IMR-90 (cell line): Measurements from ENCODE around the gene RPL10. TPM values are rescaled to one million over a fixed set of nuclear protein-coding genes. Genes with fewer than 3 reads are reported as not detected.

Experiments used
- ATAC-seq: fragments of 200-7000 bp; cut with Tn5 transposase; 2 replicates; pipeline ENCODE4 v1.9.1; 2020; ENCODE audit warnings: low read depth, mild to moderate bottlenecking, moderate library complexity
- BruUV-seq: library from RNA; stranded (reverse); fragments of 400-500 nt; replicated peaks from 2 replicates; lab custom pipeline; 2021; lab: Mats Ljungman, UMichigan
- CTCF ChIA-PET: fragments of 300-600 bp; formaldehyde crosslinking; extraction: SDS; loops from one replicate; lab custom pipeline; 2021; ENCODE audit warnings: antibody characterized with exemption; lab: Yijun Ruan, JAX
- POLR2A ChIA-PET: fragments of 300-600 bp; sonication (Branson Sonifier 250); formaldehyde crosslinking; loops from one replicate; lab custom pipeline; 2022; ENCODE audit warnings: antibody characterized with exemption; ENCODE audit not compliant: unreplicated experiment; lab: Charles Lee
- DNase-seq: peaks from one replicate; pipeline ENCODE4 v3.0.0; 2013
- H2AFZ ChIP-seq: replicated peaks from 2 replicates; pipeline ENCODE3; 2013; ENCODE audit warnings: low read length, mild to moderate bottlenecking; ENCODE audit not compliant: poor library complexity
- H2AK5ac ChIP-seq: 2 replicates; pipeline ENCODE4 v1.6.1; 2013; ENCODE audit warnings: low read depth, low read length, inconsistent platforms
- H2AK9ac ChIP-seq: replicated peaks from 2 replicates; pipeline ENCODE3; 2013; ENCODE audit warnings: mild to moderate bottlenecking, low read depth, low read length, moderate library complexity; ENCODE audit not compliant: poor library complexity
- H2BK120ac ChIP-seq: 2 replicates; pipeline ENCODE4 v1.6.1; 2013; ENCODE audit warnings: low read depth, low read length, inconsistent platforms
- H2BK15ac ChIP-seq: 3 replicates; pipeline ENCODE4 v1.6.1; 2013; ENCODE audit warnings: low read depth, low read length, inconsistent platforms
- H2BK20ac ChIP-seq: 2 replicates; pipeline ENCODE4 v1.6.1; 2013; ENCODE audit warnings: low read depth, mild to moderate bottlenecking, inconsistent platforms, low read length, moderate library complexity
- H2BK5ac ChIP-seq: 2 replicates; pipeline ENCODE4 v1.6.1; 2013; ENCODE audit warnings: mild to moderate bottlenecking, low read depth, low read length, inconsistent platforms; ENCODE audit not compliant: poor library complexity, severe bottlenecking
- H3K14ac ChIP-seq: replicated peaks from 2 replicates; pipeline ENCODE4 v1.6.1; 2013; ENCODE audit warnings: low read depth, low read length, inconsistent platforms
- H3K18ac ChIP-seq: 2 replicates; pipeline ENCODE4 v1.6.1; 2013; ENCODE audit warnings: low read depth, low read length, control low read depth
- H3K23ac ChIP-seq: 2 replicates; pipeline ENCODE4 v1.6.1; 2013; ENCODE audit warnings: low read depth, low read length, inconsistent platforms
- H3K27ac ChIP-seq: 2 replicates; pipeline ENCODE4 v1.5.1; 2013; ENCODE audit warnings: mild to moderate bottlenecking, control low read depth, low read length; ENCODE audit not compliant: insufficient read depth
- H3K27me3 ChIP-seq: 2 replicates; pipeline ENCODE4 v1.6.1; 2013; ENCODE audit warnings: low read length; ENCODE audit not compliant: control insufficient read depth, insufficient read depth
- H3K36me3 ChIP-seq: 2 replicates; pipeline ENCODE4 v1.6.1; 2013; ENCODE audit warnings: low read length, mixed read lengths; ENCODE audit not compliant: control insufficient read depth, insufficient read depth
- H3K4ac ChIP-seq: 2 replicates; pipeline ENCODE4 v1.6.1; 2013; ENCODE audit warnings: low read depth, low read length, inconsistent platforms
- H3K4me1 ChIP-seq: 2 replicates; pipeline ENCODE4 v1.6.1; 2013; ENCODE audit warnings: low read length, mixed read lengths; ENCODE audit not compliant: control insufficient read depth, insufficient read depth
- H3K4me2 ChIP-seq: 2 replicates; pipeline ENCODE4 v1.6.1; 2013; ENCODE audit warnings: low read depth, mild to moderate bottlenecking, control low read depth, low read length, moderate library complexity
- H3K4me3 ChIP-seq: 2 replicates; pipeline ENCODE4 v1.5.1; 2013; ENCODE audit warnings: low read depth, mild to moderate bottlenecking, control low read depth, low read length, moderate library complexity; ENCODE audit not compliant: insufficient read depth
- H3K56ac ChIP-seq: 2 replicates; pipeline ENCODE4 v1.6.1; 2013; ENCODE audit warnings: low read length, inconsistent platforms; ENCODE audit not compliant: insufficient read depth; ENCODE audit errors: extremely low read depth
- H3K79me1 ChIP-seq, 2 experiments: 2 replicates each; pipeline ENCODE4 v1.6.1; 2013; ENCODE audit warnings: low read length in 2 of 2, inconsistent platforms in 1 of 2, low read depth in 1 of 2
- H3K9ac ChIP-seq: 2 replicates; pipeline ENCODE4 v1.6.1; 2013; ENCODE audit warnings: low read depth, low read length, control low read depth
- H3K9me1 ChIP-seq: 2 replicates; pipeline ENCODE4 v1.6.1; 2013; ENCODE audit warnings: low read length, inconsistent platforms; ENCODE audit not compliant: insufficient read depth
- H3K9me3 ChIP-seq: 2 replicates; pipeline ENCODE4 v1.6.1; 2013; ENCODE audit warnings: low read length; ENCODE audit not compliant: control insufficient read depth, insufficient read depth
- H4K20me1 ChIP-seq: 2 replicates; pipeline ENCODE4 v1.6.1; 2013; ENCODE audit warnings: low read length, inconsistent platforms; ENCODE audit not compliant: insufficient read depth
- H4K5ac ChIP-seq: 2 replicates; pipeline ENCODE4 v1.6.1; 2013; ENCODE audit warnings: mild to moderate bottlenecking, low read depth, low read length, control low read depth
- H4K8ac ChIP-seq, 2 experiments: 2 replicates each; pipeline ENCODE4 v1.6.1; 2013; ENCODE audit warnings: low read depth in 2 of 2, low read length in 2 of 2, control low read depth in 1 of 2, inconsistent platforms in 1 of 2
- H4K91ac ChIP-seq: 2 replicates; pipeline ENCODE4 v1.6.1; 2013; ENCODE audit warnings: low read depth, low read length, inconsistent platforms; ENCODE audit not compliant: insufficient read depth
- BHLHE40 ChIP-seq: fragments of 150-350 bp; IDR thresholded peaks from 2 replicates; pipeline ENCODE4 v1.6.1; 2016; ENCODE audit warnings: mild to moderate bottlenecking, low read depth, low read length
- CEBPB ChIP-seq: IDR thresholded peaks from 2 replicates; pipeline ENCODE4 v1.6.1; 2012; ENCODE audit warnings: low read depth, low read length, improper control_type of control experiment
- CHD1 ChIP-seq: IDR thresholded peaks from 2 replicates; pipeline ENCODE4 v1.6.1; 2012; ENCODE audit warnings: low read depth, low read length, improper control_type of control experiment
- FOS ChIP-seq: fragments of 150-350 bp; IDR thresholded peaks from 2 replicates; pipeline ENCODE4 v1.6.1; 2016; ENCODE audit warnings: low read depth, low read length
- MAFK ChIP-seq: IDR thresholded peaks from 2 replicates; pipeline ENCODE4 v1.6.1; 2012; ENCODE audit warnings: low read depth, low read length, improper control_type of control experiment
- MAZ ChIP-seq: IDR thresholded peaks from 2 replicates; pipeline ENCODE4 v1.6.1; 2012; ENCODE audit warnings: low read depth, mild to moderate bottlenecking, low read length, improper control_type of control experiment, moderate library complexity, borderline replicate concordance
- MXI1 ChIP-seq: IDR thresholded peaks from 2 replicates; pipeline ENCODE4 v1.6.1; 2012; ENCODE audit warnings: low read depth, mild to moderate bottlenecking, low read length, moderate library complexity, borderline replicate concordance
- NFE2L2 ChIP-seq: fragments of 150-350 bp; IDR thresholded peaks from 2 replicates; pipeline ENCODE4 v1.6.1; 2016; ENCODE audit warnings: low read depth, mild to moderate bottlenecking, low read length
- POLR2A ChIP-seq: IDR thresholded peaks from 2 replicates; pipeline ENCODE4 v1.6.1; 2012; ENCODE audit warnings: mild to moderate bottlenecking, low read depth, low read length
- RAD21 ChIP-seq: IDR thresholded peaks from 2 replicates; pipeline ENCODE4 v1.6.1; 2012; ENCODE audit warnings: low read length, improper control_type of control experiment
- RCOR1 ChIP-seq: IDR thresholded peaks from 2 replicates; pipeline ENCODE4 v1.6.1; 2012; ENCODE audit warnings: mild to moderate bottlenecking, low read length, improper control_type of control experiment; ENCODE audit not compliant: insufficient replicate concordance
- RFX5 ChIP-seq: IDR thresholded peaks from 2 replicates; pipeline ENCODE4 v1.8.0; 2012; ENCODE audit warnings: low read depth, mild to moderate bottlenecking, low read length, moderate library complexity
- SMC3 ChIP-seq: fragments of 150-350 bp; IDR thresholded peaks from 2 replicates; pipeline ENCODE4 v1.6.1; 2016; ENCODE audit warnings: low read depth, mild to moderate bottlenecking, antibody characterized with exemption, low read length, moderate library complexity
- WGBS, 2 experiments: methylation state at CpG; one replicate each; pipeline versions ENCODE4 v1.1.5 to v1.1.7; 2013; ENCODE audit warnings: missing lambda C conversion rate in 2 of 2; ENCODE audit not compliant: insufficient read length in 1 of 2; ENCODE audit errors: extremely low coverage in 2 of 2; 5-methylcytosine and 5-hydroxymethylcytosine counted together
- dilution Hi-C: fragments of 300-500 bp; cut with HindIII; formaldehyde crosslinking; loops from one replicate; pipeline ENCODE4 v1.14.3; 2018; ENCODE audit warnings: low sequenced_read_pairs; ENCODE audit not compliant: unreplicated experiment
- in situ Hi-C: fragments of 300-500 bp; cut with MboI; formaldehyde crosslinking; loops from 3 replicates; pipeline ENCODE4 v1.14.3; 2019; ENCODE audit warnings: low sequenced_read_pairs, inconsistent platforms, mixed read lengths
- intact Hi-C: fragments of 100-400 bp; cut with micrococcal nuclease; formaldehyde crosslinking; loops from 2 replicates; pipeline ENCODE4 v1.10.0; 2022
- polyA plus RNA-seq, 3 experiments: library from polyadenylated mRNA; depleted of rRNA; stranded (reverse); fragments of >200 nt; gene quantifications; 2 replicates each; pipeline ENCODE4 v1.2.3, GENCODE V29; 2012; ENCODE audit warnings: low replicate concordance in 1 of 3
- total RNA-seq: library from RNA; depleted of rRNA; stranded (reverse); fragments of >200 nt; gene quantifications from 2 replicates; pipeline ENCODE4 v1.2.3, GENCODE V29; 2012
- TF ChIP-seq, protein P1 (sequence below): fragments of 150-350 bp; IDR thresholded peaks from 2 replicates; pipeline ENCODE4 v1.6.1; 2017; ENCODE audit warnings: mild to moderate bottlenecking, antibody characterized with exemption, low read length, low read depth
- TF ChIP-seq, protein P2 (sequence below): fragments of 150-350 bp; IDR thresholded peaks from 2 replicates; pipeline ENCODE4 v1.6.1; 2016; ENCODE audit warnings: low read depth, mild to moderate bottlenecking, low read length, moderate library complexity, borderline replicate concordance
- TF ChIP-seq, protein P3 (sequence below): conservative IDR thresholded peaks from 2 replicates; pipeline ENCODE4 v1.5.1; 2012; ENCODE audit warnings: mild to moderate bottlenecking, low read depth, low read length, improper control_type of control experiment

RPL10 gene
- total and polyA plus RNA-seq, 2 of the 4 experiments (the other 2 are of a cell fraction), result 1,582 to 7,467 TPM

DNA sequence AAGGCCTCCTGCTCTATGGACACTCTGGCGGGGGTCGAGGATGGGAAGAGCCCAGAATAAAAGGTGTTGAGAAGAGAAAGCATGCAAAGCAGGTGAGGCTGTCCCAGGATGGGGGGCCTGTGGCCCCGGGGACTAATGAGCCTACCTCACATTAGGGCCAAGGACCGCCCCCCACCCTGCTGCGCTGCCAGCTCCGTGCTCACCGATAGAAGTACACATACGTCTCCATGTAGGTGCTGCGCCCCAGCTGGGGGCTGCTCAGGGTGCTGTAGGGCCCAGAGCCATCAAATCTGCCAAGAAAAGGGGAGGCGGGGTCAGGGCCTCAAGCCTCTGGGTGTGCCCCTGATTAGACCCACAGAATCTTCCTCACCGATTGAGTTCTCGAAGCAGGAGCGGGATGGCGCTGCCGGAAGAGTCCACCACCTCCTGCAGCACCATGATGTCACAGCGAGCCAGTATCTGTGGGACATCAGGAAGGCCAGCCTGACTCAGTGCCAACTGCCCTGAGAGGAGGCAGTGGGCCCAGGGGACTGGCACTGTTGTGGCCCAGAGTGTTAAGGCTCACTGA, 6.5 kb downstream of the RPL10 start:
- in situ Hi-C loops, result no loop called here
- Histone ChIP-seq H2AK9ac (no peak overlapping the region), H4K5ac (no peak overlapping the region), H3K23ac (no peak overlapping the region), H3K4ac (no peak overlapping the region), H3K79me1 (peaks cover 11 to 24% of the 10 kb centered on the region in 2 experiments), H4K91ac (no peak overlapping the region), H3K9me1 (no peaks in the 10 kb centered on the region), H3K27ac (no peak overlapping the region), H4K8ac (no peak overlapping the region), H2BK15ac (no peak overlapping the region), H2AFZ (no peak overlapping the region), H2BK20ac (no peak overlapping the region), H3K36me3 (peaks cover 13% of the 10 kb centered on the region), H2AK5ac (no peak overlapping the region), H3K4me2 (no peak overlapping the region), H2BK120ac (no peak overlapping the region), H4K20me1 (peaks cover 28% of the 10 kb centered on the region), H3K9ac (no peak overlapping the region), H3K4me3 (no peak overlapping the region), H3K27me3 (no peaks in the 10 kb centered on the region), H3K4me1 (peaks cover 5% of the 10 kb centered on the region), H3K18ac (no peak overlapping the region), H3K56ac (no peak overlapping the region), H3K14ac (no peak overlapping the region), H3K9me3 (no peaks in the 10 kb centered on the region), H2BK5ac (no peak overlapping the region)
- WGBS, 2 experiments, result 83% methylated on average over 1 of the region's 16 CpGs; no CpG with 5 or more reads in 1 of the 2 experiments
- BruUV-seq, result no TSS peak
- POLR2A ChIA-PET, result no interaction called here
- ATAC-seq (no peak), DNase-seq (no peak)
- CTCF ChIA-PET, result no interaction called here
- dilution Hi-C loops, result no loop called here
- TF ChIP-seq, protein P1, sequence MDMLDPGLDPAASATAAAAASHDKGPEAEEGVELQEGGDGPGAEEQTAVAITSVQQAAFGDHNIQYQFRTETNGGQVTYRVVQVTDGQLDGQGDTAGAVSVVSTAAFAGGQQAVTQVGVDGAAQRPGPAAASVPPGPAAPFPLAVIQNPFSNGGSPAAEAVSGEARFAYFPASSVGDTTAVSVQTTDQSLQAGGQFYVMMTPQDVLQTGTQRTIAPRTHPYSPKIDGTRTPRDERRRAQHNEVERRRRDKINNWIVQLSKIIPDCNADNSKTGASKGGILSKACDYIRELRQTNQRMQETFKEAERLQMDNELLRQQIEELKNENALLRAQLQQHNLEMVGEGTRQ, result no peak
- TF ChIP-seq SMC3 (no peak), BHLHE40 (no peak), POLR2A (no peak), NFE2L2 (no peak), CEBPB (no peak), MAFK (no peak), RAD21 (no peak), MXI1 (no peak), MAZ (no peak), CHD1 (no peak), RFX5 (no peak), FOS (no peak), RCOR1 (no peak)
- TF ChIP-seq, protein P2, sequence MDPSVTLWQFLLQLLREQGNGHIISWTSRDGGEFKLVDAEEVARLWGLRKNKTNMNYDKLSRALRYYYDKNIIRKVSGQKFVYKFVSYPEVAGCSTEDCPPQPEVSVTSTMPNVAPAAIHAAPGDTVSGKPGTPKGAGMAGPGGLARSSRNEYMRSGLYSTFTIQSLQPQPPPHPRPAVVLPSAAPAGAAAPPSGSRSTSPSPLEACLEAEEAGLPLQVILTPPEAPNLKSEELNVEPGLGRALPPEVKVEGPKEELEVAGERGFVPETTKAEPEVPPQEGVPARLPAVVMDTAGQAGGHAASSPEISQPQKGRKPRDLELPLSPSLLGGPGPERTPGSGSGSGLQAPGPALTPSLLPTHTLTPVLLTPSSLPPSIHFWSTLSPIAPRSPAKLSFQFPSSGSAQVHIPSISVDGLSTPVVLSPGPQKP, result no peak
- TF ChIP-seq, protein P3, sequence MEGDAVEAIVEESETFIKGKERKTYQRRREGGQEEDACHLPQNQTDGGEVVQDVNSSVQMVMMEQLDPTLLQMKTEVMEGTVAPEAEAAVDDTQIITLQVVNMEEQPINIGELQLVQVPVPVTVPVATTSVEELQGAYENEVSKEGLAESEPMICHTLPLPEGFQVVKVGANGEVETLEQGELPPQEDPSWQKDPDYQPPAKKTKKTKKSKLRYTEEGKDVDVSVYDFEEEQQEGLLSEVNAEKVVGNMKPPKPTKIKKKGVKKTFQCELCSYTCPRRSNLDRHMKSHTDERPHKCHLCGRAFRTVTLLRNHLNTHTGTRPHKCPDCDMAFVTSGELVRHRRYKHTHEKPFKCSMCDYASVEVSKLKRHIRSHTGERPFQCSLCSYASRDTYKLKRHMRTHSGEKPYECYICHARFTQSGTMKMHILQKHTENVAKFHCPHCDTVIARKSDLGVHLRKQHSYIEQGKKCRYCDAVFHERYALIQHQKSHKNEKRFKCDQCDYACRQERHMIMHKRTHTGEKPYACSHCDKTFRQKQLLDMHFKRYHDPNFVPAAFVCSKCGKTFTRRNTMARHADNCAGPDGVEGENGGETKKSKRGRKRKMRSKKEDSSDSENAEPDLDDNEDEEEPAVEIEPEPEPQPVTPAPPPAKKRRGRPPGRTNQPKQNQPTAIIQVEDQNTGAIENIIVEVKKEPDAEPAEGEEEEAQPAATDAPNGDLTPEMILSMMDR, result no peak
- intact Hi-C loops, result no loop called here
